PC-3 (cell line): Measurements from ENCODE around the gene ADAP2. TPM values are rescaled to one million over a fixed set of nuclear protein-coding genes. Genes with fewer than 3 reads are reported as not detected.

ENCODE experiments used
- total RNA-seq: library from RNA; depleted of rRNA; stranded (reverse); fragments of >200 nt; gene quantifications from 2 replicates; pipeline ENCODE4 v1.2.3, GENCODE V29; 2014; rRNA removed

ADAP2 gene
- total RNA-seq, 1 experiment from 2014 or later, result 2.5 TPM

Other genes with a start within 250 kb of the ADAP2 start
- 6.6 and 9.8 TPM in 2 replicates for gene CRLF3, start 97.3 kb upstream of the ADAP2 start, total RNA-seq
- gene ATAD5, start 90.0 kb upstream of the ADAP2 start, total RNA-seq, result 4.2 and 5.4 TPM in 2 replicates
- 9.3 and 11.3 TPM in 2 replicates for gene TEFM, start 15.7 kb upstream of the ADAP2 start, total RNA-seq
- 10.4 and 10.7 TPM in 2 replicates for gene RNF135, start 49.1 kb downstream of the ADAP2 start, total RNA-seq
- 16.4 and 27.4 TPM in 2 replicates for gene NF1, start 173.0 kb downstream of the ADAP2 start, total RNA-seq